Left renal cortex interstitium (tissue), 4 donors: ENCODE measurements around the gene ANXA5. TPM values are rescaled to one million over a fixed set of nuclear protein-coding genes. Genes with fewer than 3 reads are reported as not detected.
"Not testable (repeated sequence)": the region's sequence is repeated elsewhere in the genome, so short reads cannot be mapped to it uniquely, and the experiment has no call there.

Experiments used
- DNase-seq, 4 donors: peaks; one replicate each; pipeline ENCODE4 v3.0.0-alpha.2; 2013; ENCODE audit warnings: low read depth in 4 of 4, low spot score in 2 of 4, missing footprints in 1 of 4
- polyA plus RNA-seq, 4 donors: library from polyadenylated mRNA; unstranded; fragments of 120-200 nt; gene quantifications; one replicate each; pipeline ENCODE4 v1.2.1, GENCODE V29; 2013; ENCODE audit not compliant: insufficient read length in 4 of 4

Gene ANXA5
- polyA plus RNA-seq, 4 donors = 347 to 457 (median 400) TPM

GRCh38 chr4:121680571-121680970, 16.2 kb downstream of the ANXA5 start:
- no peak for DNase-seq

- DNase-seq = no peak
These were observed 16.8 kb downstream of the ANXA5 start for GRCh38 chr4:121679951-121680350.

- no peak for DNase-seq
These were observed 17.5 kb downstream of the ANXA5 start for GRCh38 chr4:121679267-121679666.

- no peak for DNase-seq
These were observed 19.3 kb downstream of the ANXA5 start for GRCh38 chr4:121677524-121677923.

- no peak for DNase-seq
These were observed 20.3 kb downstream of the ANXA5 start for GRCh38 chr4:121676345-121677075.

GRCh38 chr4:121675715-121676114, 21.1 kb downstream of the ANXA5 start:
- no peak for DNase-seq

- no peak for DNase-seq
These were observed 22.1 kb downstream of the ANXA5 start for GRCh38 chr4:121674696-121675095.

GRCh38 chr4:121674191-121674590, 22.6 kb downstream of the ANXA5 start:
- no peak for DNase-seq

- DNase-seq = no peak
These were observed 27.6 kb downstream of the ANXA5 start for GRCh38 chr4:121669163-121669550.

GRCh38 chr4:121668368-121669162, 28.2 kb downstream of the ANXA5 start:
- no peak for DNase-seq

GRCh38 chr4:121666091-121666679, 30.6 kb downstream of the ANXA5 start:
- no peak for DNase-seq

GRCh38 chr4:121665371-121665770, 31.4 kb downstream of the ANXA5 start:
- no peak for DNase-seq

GRCh38 chr4:121662225-121662624, 34.6 kb downstream of the ANXA5 start:
- no peak for DNase-seq

- DNase-seq = not testable (repeated sequence)
These were observed 36.4 kb downstream of the ANXA5 start for GRCh38 chr4:121660175-121660933.

- DNase-seq = no peak
These were observed 38.7 kb downstream of the ANXA5 start for GRCh38 chr4:121658125-121658524.

- peak in 3 of 4 donors; percentile 13 to 49 (median 26) for DNase-seq
These were observed 40.5 kb downstream of the ANXA5 start for GRCh38 chr4:121656269-121656641.

GRCh38 chr4:121655320-121656268, 41.2 kb downstream of the ANXA5 start:
- no peak for DNase-seq

- no peak for DNase-seq
These were observed 42.0 kb downstream of the ANXA5 start for GRCh38 chr4:121654738-121655137.

- DNase-seq = no peak
These were observed 42.8 kb downstream of the ANXA5 start for GRCh38 chr4:121653986-121654385.

GRCh38 chr4:121653214-121653613, 43.6 kb downstream of the ANXA5 start:
- DNase-seq = no peak
